ENCODE results near the gene TUT7. TPM values are rescaled to one million over a fixed set of nuclear protein-coding genes. Genes with fewer than 3 reads are reported as not detected.
A peak's percentile ranks its signal among the peaks of the same experiment; 100 is the strongest.

TUT7 gene
- total RNA-seq, 6 experiments from 2014 or later, result 22.5 to 46.7 (median 31.6) TPM

DNA sequence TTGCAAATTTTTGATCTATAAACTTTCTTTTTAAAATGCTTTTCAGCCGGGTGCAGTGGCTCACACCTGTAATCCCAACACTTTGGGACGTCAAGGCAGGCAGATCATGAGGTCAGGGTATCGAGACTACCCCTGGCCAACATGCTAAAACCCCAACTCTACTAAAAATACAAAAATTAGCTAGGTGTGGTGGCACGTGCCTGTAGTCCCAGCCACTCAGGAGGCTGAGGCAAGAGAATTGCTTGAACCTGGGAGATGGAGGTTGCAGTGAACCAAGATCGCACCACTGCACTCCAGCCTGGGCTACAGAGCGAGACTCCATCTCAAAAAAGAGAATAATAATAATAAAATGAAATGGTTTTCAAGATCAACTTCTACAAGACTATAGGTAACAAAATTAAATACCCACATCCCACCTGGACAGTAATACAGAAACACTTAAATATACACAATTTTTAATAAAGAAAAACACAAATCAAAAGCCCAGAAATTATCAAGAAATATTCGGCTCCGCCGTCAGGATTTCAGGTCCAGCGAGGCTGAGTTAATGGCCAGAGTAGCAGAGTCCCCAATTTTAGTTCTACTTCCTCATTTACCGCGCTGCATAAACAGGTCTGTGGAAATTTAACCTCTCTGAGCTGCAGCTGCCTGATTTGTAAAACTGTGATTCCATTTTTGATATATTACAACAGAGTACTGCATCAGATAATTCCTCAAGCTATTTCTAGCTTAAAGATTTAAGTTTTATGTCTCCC, 4.0 kb downstream of the TUT7 start:
- TF ChIP-seq POLR2A (IDR thresholded peaks at IDR 0.05), result no peak
- TF ChIP-seq, protein P1, sequence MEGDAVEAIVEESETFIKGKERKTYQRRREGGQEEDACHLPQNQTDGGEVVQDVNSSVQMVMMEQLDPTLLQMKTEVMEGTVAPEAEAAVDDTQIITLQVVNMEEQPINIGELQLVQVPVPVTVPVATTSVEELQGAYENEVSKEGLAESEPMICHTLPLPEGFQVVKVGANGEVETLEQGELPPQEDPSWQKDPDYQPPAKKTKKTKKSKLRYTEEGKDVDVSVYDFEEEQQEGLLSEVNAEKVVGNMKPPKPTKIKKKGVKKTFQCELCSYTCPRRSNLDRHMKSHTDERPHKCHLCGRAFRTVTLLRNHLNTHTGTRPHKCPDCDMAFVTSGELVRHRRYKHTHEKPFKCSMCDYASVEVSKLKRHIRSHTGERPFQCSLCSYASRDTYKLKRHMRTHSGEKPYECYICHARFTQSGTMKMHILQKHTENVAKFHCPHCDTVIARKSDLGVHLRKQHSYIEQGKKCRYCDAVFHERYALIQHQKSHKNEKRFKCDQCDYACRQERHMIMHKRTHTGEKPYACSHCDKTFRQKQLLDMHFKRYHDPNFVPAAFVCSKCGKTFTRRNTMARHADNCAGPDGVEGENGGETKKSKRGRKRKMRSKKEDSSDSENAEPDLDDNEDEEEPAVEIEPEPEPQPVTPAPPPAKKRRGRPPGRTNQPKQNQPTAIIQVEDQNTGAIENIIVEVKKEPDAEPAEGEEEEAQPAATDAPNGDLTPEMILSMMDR (IDR thresholded peaks at IDR 0.05), result no peak
- Histone ChIP-seq H3K27me3 (no peaks in the 10 kb centered on the region), H3K9me3 (no peaks in the 10 kb centered on the region), H3K36me3 (peaks cover 0 to 13% (median 4%) of the 10 kb centered on the region in 4 donors), H3K4me3 (peak overlapping the region in 2 of 3 donors; percentile 95 to 99), H3K4me1 (peaks cover 0 to 53% (median 10%) of the 10 kb centered on the region in 4 donors), H3K27ac (peak overlapping the region; percentile 97 to 98 (median 97))
- DNase-seq, result no peak
- 44% methylated on average over 12 of the region's 12 CpGs for WGBS (ENCODE audit: insufficient coverage, low coverage, low lambda C conversion rate, missing lambda C conversion rate)
- intact Hi-C loops (cut with DNase I), result no loop called here
- ATAC-seq, result peak in 1 of 4 donors; percentile 8

DNA sequence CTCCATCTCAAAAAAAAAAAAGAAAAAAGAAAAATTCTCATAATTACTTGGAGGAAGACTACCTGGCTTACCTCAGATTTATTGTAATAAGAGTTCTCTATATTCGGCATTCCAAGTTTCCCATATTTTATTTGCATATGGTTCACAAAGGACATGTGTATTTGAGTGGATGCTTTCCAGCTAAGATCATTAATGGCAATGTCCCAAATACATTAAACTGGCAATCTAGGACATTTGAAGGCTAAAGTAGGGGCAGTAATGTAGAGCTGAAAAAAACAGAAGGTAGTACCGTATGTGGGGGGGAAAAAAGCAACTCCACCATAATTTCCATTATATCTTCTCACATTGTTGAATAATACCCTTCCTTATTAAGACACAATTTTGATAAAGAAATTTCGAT, 4.9 kb downstream of the TUT7 start:
- WGBS (ENCODE audit: insufficient coverage, low coverage, low lambda C conversion rate, missing lambda C conversion rate), result 33% methylated on average over 3 of the region's 3 CpGs
- H3K4me3 ChIP-seq, result no peak overlapping the region

DNA sequence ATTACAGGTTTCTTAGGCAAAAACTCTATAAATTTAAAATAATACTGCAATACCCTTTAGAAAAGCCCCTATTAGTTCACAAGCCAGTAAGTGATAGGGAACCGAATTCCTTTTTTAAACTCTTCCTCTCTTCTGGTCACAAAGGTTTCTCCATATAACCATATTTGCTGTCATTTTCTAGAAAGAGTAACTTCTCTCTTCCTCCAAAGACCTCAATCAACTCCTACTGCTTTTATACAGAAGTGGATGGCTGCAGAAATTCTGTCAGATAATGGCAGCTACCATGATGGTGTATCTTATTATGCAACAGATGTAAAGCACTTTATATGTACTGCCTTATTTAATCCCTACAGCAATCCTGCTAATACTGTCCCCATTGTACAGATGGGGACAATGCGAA, 6.2 kb downstream of the TUT7 start:
- TF ChIP-seq, protein P1 (IDR thresholded peaks at IDR 0.05), result no peak
- ATAC-seq (no peak), DNase-seq (no peak)
- H3K27ac ChIP-seq, result no peak overlapping the region
- 77% methylated on average over 2 of the region's 2 CpGs for WGBS (ENCODE audit: insufficient coverage, low coverage, low lambda C conversion rate, missing lambda C conversion rate)
- no peak overlapping the region for H3K4me3 ChIP-seq
- H3K4me1 ChIP-seq, result peaks cover 0 to 53% (median 10%) of the 10 kb centered on the region in 4 donors
- H3K27me3 ChIP-seq, result no peaks in the 10 kb centered on the region
- peaks cover 2 to 31% (median 12%) of the 10 kb centered on the region in 4 donors for H3K36me3 ChIP-seq
- intact Hi-C loops (cut with DNase I), result no loop called here
- no peaks in the 10 kb centered on the region for H3K9me3 ChIP-seq

More for the DNA sequence above, 4.9 kb downstream of the TUT7 start:
- Histone ChIP-seq H3K36me3 (peaks cover 0 to 22% (median 9%) of the 10 kb centered on the region in 4 donors), H3K4me1 (peaks cover 0 to 53% (median 10%) of the 10 kb centered on the region in 4 donors), H3K27ac (peak overlapping the region; percentile 97 to 98 (median 97)), H3K9me3 (no peaks in the 10 kb centered on the region), H3K27me3 (no peaks in the 10 kb centered on the region)
- DNase-seq, result no peak
- TF ChIP-seq, protein P1 (IDR thresholded peaks at IDR 0.05), result no peak
- no peak for TF ChIP-seq POLR2A (IDR thresholded peaks at IDR 0.05)
- intact Hi-C loops (cut with DNase I), result no loop called here
- peak in 1 of 4 donors; percentile 29 for ATAC-seq

GRCh38 chr9:86344818-86345217, 9.4 kb downstream of the TUT7 start:
- intact Hi-C loops (cut with DNase I), result no loop called here
- peak in 1 of 4 donors; percentile 29 for ATAC-seq

More at GRCh38 chr9:86344818-86345217, 9.4 kb downstream of the TUT7 start:
- TF ChIP-seq POLR2A (IDR thresholded peaks at IDR 0.05), result no peak
- TF ChIP-seq, protein P1 (IDR thresholded peaks at IDR 0.05), result no peak
- H3K9me3 ChIP-seq, result no peaks in the 10 kb centered on the region
- peaks cover 9 to 63% (median 25%) of the 10 kb centered on the region in 4 donors for H3K36me3 ChIP-seq
- peaks cover 0 to 39% (median 7%) of the 10 kb centered on the region in 4 donors for H3K4me1 ChIP-seq
- no peak overlapping the region for H3K27ac ChIP-seq
- no peak overlapping the region for H3K4me3 ChIP-seq
- H3K27me3 ChIP-seq, result no peaks in the 10 kb centered on the region
- DNase-seq, result no peak
- 58% methylated on average over 2 of the region's 2 CpGs for WGBS (ENCODE audit: insufficient coverage, low coverage, low lambda C conversion rate, missing lambda C conversion rate)
